Fibroblast of skin of abdomen (primary cell): ENCODE data around the gene MTA2. TPM values are rescaled to one million over a fixed set of nuclear protein-coding genes. Genes with fewer than 3 reads are reported as not detected.
"Not testable (repeated sequence)": the region's sequence is repeated elsewhere in the genome, so short reads cannot be mapped to it uniquely, and the experiment has no call there.

Source experiments
- DNase-seq: peaks from one replicate; pipeline ENCODE4 v3.0.0-alpha.2; 2013
- polyA plus RNA-seq, 2 experiments: library from polyadenylated mRNA; unstranded; fragments of 120-200 nt; gene quantifications; one replicate each; pipeline ENCODE4 v1.2.1, GENCODE V29; 2013; ENCODE audit not compliant: insufficient read length in 2 of 2

The MTA2 gene
- polyA plus RNA-seq (2013, experiment 1 of 2; ENCODE audit: insufficient read length), result 85.6 TPM
- polyA plus RNA-seq (2013, experiment 2 of 2; ENCODE audit: insufficient read length), result 79.9 TPM

DNA sequence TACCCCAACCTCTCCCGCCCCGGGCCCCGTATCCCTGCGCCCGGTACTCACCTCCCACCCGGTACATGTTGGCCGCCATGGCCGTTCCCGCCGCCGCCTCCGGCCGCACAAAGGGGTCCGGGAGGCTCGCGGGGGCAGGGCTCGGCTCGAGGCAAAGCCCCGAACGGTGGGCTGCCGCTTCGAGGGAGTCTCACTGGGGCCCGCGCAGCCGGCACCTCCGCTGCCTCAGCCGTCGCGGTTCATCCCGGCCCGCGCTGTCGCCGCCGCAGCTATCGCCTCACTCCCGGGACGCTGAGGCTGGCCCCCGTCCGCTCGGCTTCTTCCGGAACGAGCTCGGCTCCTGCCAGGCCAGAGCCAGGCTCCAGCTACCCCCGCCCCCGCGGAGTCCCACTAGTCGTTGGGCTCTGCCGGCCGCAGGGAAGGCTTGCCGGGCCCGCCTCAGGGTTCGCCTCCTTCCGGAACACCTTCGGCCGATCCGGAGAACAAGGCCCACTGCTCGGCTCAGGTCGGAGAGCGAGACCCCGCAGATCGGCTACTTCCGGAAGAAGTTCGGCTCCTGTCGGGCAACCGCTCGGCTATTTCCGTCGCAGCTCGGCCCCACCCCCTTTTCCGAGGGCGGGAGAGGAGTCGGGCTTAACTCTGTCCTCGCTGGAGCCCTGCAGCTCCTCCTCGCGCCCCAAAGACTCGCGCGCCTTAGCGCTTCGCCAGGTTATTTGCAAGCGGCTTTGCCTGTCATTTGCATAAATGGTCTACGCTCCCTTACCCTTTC, at the start of gene MTA2:
MTA2 (minus strand) TSS at position 494 of the 769 bp plus-strand sequence; CDS start at position 79, 415 bp downstream.
- DNase-seq, result peak; percentile 97

GRCh38 chr11:62650283-62650682, 48.6 kb upstream of the MTA2 start:
- DNase-seq, result not testable (repeated sequence)

- DNase-seq, result no peak
These were observed 47.8 kb upstream of the MTA2 start for GRCh38 chr11:62649486-62649885.

- no peak for DNase-seq
These were observed 47.3 kb upstream of the MTA2 start for GRCh38 chr11:62648967-62649364.

DNA sequence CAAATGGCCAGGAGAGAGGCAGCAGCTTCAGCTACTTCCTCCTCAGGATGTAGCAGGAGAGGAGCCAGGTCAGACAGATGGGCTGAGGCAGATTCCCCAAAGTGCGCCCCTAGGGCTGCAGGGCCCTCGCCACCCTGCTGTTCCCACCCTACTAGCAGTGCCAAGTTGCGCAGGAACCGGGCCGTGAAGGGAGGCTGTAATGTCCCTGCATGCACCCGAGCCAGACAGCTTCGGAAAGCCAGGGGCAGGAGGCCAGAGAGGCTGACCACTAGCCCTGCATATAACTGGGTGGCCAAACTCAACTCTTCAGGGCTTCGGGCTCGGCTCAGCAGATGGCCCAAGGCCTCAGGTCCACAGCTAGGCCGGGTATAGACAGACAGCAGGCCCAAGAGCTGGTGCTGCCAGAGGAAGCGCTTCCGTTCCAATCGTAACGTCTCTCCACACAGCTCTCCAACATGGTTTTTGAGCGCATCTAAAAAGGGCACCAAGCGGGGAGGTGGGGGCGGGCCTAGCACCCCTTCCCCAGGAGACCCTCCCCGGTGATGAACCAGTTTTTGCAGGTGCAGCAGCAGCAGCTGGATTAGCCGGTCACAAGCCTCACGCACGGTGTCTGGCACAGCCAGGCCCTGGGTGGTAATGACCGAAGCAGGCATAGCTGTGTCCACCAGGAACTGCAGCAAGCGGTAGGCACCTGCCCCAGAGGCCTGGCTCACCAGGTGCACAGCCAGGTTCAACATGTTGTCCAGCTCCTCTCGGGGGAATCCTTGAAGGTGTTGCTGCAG, 46.7 kb upstream of the MTA2 start:
- DNase-seq, result no peak

GRCh38 chr11:62647609-62648005, 45.9 kb upstream of the MTA2 start:
- DNase-seq, result no peak

DNA sequence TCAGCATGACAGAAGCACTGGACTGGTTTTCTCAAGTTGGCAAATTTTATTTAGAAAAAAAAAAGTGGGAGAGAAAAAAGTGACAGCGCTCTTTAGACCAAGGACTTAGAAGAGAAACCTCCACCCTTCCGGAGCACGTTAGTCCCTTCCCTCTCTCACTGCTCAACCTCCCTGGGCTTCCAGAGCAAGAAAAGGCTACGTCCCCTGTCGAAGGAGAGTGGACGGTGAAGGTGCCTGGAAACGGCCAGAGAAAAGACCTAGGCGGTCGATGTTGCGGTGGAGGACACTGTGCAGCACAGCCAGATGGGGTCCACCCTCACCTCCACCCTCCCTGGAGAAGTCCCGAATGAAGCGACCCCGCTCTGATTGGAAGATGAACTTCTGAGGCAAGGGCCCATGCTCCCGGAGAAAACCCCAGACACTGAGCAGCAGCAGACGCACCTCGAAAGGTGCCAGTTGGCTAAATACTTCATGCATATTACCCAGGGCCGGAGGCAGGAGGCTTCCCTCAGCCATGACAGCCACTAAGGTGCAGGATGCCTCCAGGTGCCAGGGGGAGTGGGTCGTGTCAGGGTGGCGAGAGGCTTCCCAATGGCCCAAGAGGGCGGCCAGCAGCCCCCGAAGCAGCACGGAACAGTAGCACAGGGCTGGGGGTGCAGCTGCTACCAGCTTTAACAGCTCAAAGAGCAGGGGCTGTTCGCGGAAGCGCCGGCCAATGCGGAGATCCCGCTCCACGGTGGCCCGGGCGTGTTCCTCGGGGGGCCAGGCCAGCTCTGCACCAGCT, 45.4 kb upstream of the MTA2 start:
- no peak for DNase-seq

DNA sequence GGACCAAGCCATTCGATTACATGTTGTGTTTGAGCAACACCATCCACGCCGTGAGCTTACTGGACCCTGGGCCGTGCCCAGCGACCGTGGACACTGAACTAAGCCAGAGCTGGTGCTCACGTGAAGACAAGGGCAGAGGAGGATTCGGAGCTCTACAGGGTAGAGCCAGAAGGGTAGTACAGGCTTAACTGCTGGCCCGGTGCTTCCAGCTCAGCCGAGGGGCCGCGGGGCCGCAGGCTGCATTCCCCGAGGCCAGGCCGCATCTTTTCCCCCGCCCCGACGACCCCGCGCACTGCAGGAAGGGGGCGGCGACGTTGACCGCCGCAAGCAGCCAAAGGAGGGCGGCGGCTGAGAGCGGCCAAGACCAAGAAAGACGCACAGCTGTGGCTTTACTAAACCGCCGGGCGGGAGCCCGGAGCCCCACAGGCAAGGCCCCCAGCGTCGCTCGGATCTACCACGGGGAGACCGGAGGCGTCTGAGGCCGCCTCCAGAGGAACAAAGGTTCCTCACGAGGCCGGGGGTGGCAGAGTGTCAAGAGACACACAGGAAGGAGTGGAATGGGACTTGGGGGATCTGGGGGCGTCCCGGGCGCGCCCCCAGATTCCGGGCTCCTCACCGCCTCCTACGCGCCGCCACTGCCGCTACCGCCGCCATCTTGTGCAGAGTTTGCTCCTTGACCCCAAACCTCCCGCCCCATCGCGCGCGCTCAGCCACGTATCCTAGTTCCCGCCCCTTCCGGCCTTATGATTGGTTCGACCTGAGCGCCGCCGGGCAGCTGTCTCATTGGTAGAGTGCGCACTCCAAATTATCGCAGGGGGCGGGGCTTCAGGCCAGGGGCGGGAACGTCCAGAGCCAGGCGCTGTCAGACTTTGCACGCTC, 44.5 kb upstream of the MTA2 start, which contains the start of gene GANAB:
GANAB (minus strand) TSS at position 668 of the 879 bp plus-strand sequence; CDS start at position 654, 14 bp downstream.
- peak; percentile 97 for DNase-seq

DNA sequence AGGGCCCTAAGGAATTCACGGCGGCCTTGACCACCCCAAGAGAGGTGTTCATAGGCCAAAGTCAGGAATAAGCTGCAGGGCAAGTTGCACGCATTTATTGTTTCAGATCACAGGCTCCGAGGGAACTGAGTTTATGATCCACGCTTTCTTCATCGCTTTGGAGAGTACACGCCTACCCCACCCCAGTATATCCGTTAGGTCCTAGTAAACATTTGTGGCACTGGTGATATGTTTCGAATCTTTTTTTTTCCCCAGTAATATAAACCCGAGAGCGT, 43.9 kb upstream of the MTA2 start:
- no peak for DNase-seq

DNA sequence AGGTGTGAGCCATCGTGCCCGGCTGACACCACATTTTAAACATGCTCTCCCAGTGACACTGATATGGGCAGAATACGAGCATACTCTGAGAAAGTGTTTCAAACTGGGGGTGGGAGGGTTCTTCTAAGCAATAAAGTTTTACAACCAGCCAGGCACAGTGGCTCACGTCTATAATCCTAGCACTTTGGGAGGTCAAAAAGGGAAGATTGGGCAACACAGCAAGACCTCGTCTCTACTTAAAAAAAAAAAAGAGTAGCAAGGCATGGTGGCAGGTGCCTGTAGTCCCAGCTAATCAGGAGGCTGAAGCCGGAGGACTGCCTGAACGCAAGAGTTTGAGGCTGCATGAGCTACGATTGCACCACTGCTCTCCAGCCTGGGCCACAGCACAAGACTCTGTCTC, 42.6 kb upstream of the MTA2 start:
- DNase-seq, result no peak

GRCh38 chr11:62632492-62632891, 30.8 kb upstream of the MTA2 start:
- no peak for DNase-seq

DNA sequence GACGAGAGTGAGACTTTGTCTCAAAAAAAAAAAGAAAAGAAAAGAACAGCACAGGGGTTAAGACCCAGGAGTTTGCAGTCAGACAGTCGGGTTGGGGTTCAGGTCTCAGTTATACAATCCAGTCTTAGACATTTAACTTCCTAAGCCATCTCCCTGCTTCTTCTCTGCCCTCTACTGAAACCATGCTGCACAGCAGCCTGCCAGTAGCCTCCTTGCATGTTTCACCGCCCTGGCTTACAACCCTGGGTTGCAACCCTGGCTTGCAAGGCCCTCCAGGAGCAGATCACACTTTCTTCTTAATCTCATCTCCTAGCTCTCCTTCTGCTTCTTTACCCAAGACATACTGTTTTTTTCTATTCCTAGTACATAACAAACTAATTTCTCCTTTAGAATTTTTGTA, 26.0 kb upstream of the MTA2 start:
- no peak for DNase-seq

DNA sequence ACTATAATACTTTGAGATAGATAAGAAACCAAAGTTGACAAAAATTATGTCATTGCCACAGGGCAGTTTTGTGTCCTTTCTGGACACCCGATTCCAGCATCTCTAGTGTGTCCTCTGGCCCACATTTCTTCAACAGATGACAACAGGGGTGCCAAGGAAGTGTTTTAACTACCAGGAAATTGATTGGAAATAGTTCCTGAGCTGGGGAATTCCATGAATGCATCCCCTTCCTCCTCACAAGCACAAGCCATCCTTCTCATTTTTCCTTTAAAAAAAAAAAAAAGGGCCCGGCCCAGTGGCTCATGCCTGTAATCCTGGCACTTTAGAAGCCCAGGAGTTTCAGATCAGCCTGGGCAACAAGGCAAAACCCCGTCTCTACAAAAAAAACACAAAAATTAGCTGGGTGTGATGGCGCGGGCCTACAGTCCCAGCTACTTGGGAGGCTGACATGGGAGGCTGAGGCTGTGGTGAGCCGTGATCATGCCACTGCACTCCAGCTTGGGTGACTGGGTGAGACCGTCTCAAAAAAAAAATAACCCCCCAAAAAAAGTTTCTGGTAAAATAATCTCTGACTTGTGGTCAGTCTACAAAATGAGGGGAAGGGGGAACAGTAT, 20.9 kb upstream of the MTA2 start:
- no peak for DNase-seq

GRCh38 chr11:62621567-62622470, 20.2 kb upstream of the MTA2 start, which contains the start of gene B3GAT3:
Gene B3GAT3 (minus strand): TSS chr11:62621986. CDS start chr11:62621947, 39 bp downstream.
- DNase-seq, result peak; percentile 97

DNA sequence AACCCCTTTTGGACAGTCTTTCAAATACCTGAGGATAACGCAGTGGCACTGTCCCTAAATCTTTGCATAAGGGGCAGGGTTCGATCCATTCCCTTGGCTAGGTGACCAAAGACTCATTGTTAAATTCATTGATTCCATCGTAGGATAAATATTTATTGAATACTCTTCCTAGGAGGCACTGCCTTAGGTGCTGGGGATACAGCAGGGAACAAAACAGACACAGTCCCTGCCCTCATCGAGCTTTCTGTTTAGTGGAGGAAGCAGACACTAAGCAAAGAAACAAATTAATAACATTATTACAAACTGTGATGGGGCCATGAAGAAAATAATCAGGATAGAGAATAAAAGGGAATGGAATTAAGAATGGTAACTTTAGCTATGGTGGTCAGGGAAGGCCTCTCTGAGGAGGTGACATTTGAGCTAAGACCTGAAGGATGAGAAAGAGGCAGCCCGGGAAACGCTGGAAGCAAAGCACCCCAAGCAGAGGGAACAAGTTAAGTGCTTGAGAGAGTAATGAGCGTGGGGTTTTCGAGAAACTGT, 19.4 kb upstream of the MTA2 start:
- no peak for DNase-seq

- DNase-seq, result not testable (repeated sequence)
These were observed 15.3 kb upstream of the MTA2 start for GRCh38 chr11:62616957-62617356.

DNA sequence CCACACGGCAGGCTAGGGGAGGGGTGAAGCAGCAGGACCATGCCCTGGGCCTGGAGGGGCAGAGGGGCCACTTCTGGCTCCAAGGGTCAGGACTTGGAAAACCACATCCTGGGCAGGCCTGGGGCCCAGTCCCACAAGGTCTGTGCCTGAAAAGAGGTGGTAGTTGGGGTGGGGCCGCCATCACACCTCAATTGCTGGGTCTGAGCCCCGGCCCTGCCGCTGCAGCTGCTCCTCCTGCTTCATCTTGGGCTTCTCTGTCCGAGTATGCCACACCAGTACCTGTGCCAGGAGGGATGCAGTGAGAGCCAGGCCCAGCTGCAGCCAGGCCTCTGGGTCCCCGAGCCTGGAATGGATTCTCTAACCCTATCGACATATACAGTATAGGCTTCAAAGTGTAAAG, 13.9 kb upstream of the MTA2 start:
- DNase-seq, result no peak

GRCh38 chr11:62614275-62614674, 12.6 kb upstream of the MTA2 start:
- DNase-seq, result no peak

- no peak for DNase-seq
These were observed 11.7 kb upstream of the MTA2 start for GRCh38 chr11:62613291-62613778.
